Fibroblast of lung (primary cell): ENCODE results near the gene NOS3. TPM values are rescaled to one million over a fixed set of nuclear protein-coding genes. Genes with fewer than 3 reads are reported as not detected.

ENCODE experiments used
- DNase-seq, 2 donors: peaks; one replicate each; pipeline versions ENCODE4 v3.0.0 to v3.0.0-alpha.2; 2010; ENCODE audit warnings: low read depth in 2 of 2
- H2AFZ ChIP-seq: 2 replicates; pipeline ENCODE4 v1.5.1; 2012; ENCODE audit warnings: low read length, control low read depth, inconsistent platforms
- H3K27ac ChIP-seq: 2 replicates; pipeline ENCODE4 v1.5.1; 2011; ENCODE audit warnings: low read length, control low read depth; ENCODE audit not compliant: insufficient read depth
- H3K27me3 ChIP-seq: 2 replicates; pipeline ENCODE4 v1.5.1; 2011; ENCODE audit warnings: mild to moderate bottlenecking, low read length; ENCODE audit not compliant: control insufficient read depth, insufficient read depth
- H3K36me3 ChIP-seq: 2 replicates; pipeline ENCODE4 v1.5.1; 2011; ENCODE audit warnings: low read length; ENCODE audit not compliant: control insufficient read depth, insufficient read depth
- H3K4me1 ChIP-seq: 2 replicates; pipeline ENCODE4 v1.5.1; 2011; ENCODE audit warnings: low read length; ENCODE audit not compliant: control insufficient read depth, insufficient read depth; ENCODE audit errors: extremely low read depth
- H3K4me2 ChIP-seq: 2 replicates; pipeline ENCODE4 v1.5.1; 2011; ENCODE audit warnings: low read length, control low read depth; ENCODE audit not compliant: insufficient read depth; ENCODE audit errors: extremely low read depth
- H3K4me3 ChIP-seq, 4 experiments: fragments of 200-600 bp in 1 of 4; sonication (generic) in 1 of 4; replicated peaks in 1 of 4; 2 replicates each; pipeline ENCODE4 v1.5.1; 2011 to 2016; ENCODE audit warnings: low read length in 4 of 4, low read depth in 3 of 4, mild to moderate bottlenecking in 3 of 4, control low read depth in 2 of 4, inconsistent platforms in 1 of 4, mixed read lengths in 1 of 4; ENCODE audit not compliant: insufficient read depth in 1 of 4; ENCODE audit errors: control extremely low read depth in 1 of 4
- H3K79me2 ChIP-seq: 2 replicates; pipeline ENCODE4 v1.5.1; 2012; ENCODE audit warnings: mild to moderate bottlenecking, low read length, inconsistent platforms; ENCODE audit not compliant: control insufficient read depth, insufficient read depth
- H3K9ac ChIP-seq: 2 replicates; pipeline ENCODE4 v1.5.1; 2011; ENCODE audit warnings: mild to moderate bottlenecking, low read length, control low read depth; ENCODE audit not compliant: insufficient read depth
- H3K9me3 ChIP-seq: 2 replicates; pipeline ENCODE4 v1.5.1; 2012; ENCODE audit warnings: low read depth, low read length; ENCODE audit not compliant: control insufficient read depth, insufficient read depth
- H4K20me1 ChIP-seq: 2 replicates; pipeline ENCODE4 v1.5.1; 2011; ENCODE audit warnings: low read length; ENCODE audit not compliant: control insufficient read depth, insufficient read depth; ENCODE audit errors: extremely low read depth
- EZH2 ChIP-seq: IDR thresholded peaks from 2 replicates; pipeline ENCODE4 v1.5.1; 2012; ENCODE audit warnings: low read length, control low read depth, mild to moderate bottlenecking; ENCODE audit errors: missing control alignments
- polyA plus RNA-seq, 2 donors: library from polyadenylated mRNA; depleted of rRNA in 1 of 2; stranded (reverse) in 1 of 2; unstranded in 1 of 2; fragments of >200 nt; gene quantifications; 2 replicates each; pipeline ENCODE4 v1.2.1, GENCODE V29; 2011 to 2012; ENCODE audit warnings: missing spikeins in 1 of 2
- total RNA-seq: library from RNA; depleted of rRNA; stranded (reverse); fragments of >200 nt; gene quantifications from 2 replicates; pipeline ENCODE4 v1.2.1, GENCODE V29; 2014
- TF ChIP-seq, protein P1 (sequence below), 2 donors: IDR thresholded peaks in 1 of 2; conservative IDR thresholded peaks in 1 of 2; 1 replicate in 1 of 2; 2 replicates in 1 of 2; pipeline ENCODE4 v1.5.1; 2011 to 2012; ENCODE audit warnings: low read length in 2 of 2, control low read depth in 1 of 2, inconsistent platforms in 1 of 2, low read depth in 1 of 2, mild to moderate bottlenecking in 1 of 2

NOS3 gene
- total and polyA plus RNA-seq, 2 donors (not counting 1 experiment from before 2014, with no cell fraction given) = 0.12 to 0.50 TPM

DNA sequence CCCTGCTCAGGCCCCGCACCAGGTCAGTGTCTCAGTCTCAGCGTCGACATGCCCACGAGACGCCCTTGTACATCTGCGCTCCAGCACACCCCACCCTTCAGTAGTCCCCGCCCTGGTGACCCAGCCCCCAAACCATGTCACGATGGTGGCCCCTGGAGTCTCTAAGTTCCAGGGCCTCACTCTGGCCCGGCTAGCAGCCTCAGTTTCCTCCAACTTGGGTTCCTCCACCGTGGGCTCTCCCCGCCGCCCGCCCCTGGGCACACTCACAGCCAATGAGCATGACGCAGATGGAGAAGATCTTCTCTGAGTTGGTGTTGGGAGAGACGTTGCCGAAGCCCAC, 39.7 kb upstream of the NOS3 start:
- TF ChIP-seq, protein P1, sequence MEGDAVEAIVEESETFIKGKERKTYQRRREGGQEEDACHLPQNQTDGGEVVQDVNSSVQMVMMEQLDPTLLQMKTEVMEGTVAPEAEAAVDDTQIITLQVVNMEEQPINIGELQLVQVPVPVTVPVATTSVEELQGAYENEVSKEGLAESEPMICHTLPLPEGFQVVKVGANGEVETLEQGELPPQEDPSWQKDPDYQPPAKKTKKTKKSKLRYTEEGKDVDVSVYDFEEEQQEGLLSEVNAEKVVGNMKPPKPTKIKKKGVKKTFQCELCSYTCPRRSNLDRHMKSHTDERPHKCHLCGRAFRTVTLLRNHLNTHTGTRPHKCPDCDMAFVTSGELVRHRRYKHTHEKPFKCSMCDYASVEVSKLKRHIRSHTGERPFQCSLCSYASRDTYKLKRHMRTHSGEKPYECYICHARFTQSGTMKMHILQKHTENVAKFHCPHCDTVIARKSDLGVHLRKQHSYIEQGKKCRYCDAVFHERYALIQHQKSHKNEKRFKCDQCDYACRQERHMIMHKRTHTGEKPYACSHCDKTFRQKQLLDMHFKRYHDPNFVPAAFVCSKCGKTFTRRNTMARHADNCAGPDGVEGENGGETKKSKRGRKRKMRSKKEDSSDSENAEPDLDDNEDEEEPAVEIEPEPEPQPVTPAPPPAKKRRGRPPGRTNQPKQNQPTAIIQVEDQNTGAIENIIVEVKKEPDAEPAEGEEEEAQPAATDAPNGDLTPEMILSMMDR (conservative IDR thresholded peaks at IDR 0.05 in 1 of 2, IDR thresholded peaks at IDR 0.05 in 1 of 2; ENCODE audit: low read depth in 1 of 2, low read length in 2 of 2) = no peak
- no peak for TF ChIP-seq EZH2
- Histone ChIP-seq H4K20me1 (no peaks in the 10 kb centered on the region), H3K9me3 (no peaks in the 10 kb centered on the region), H3K36me3 (no peaks in the 10 kb centered on the region), H3K4me3 (no peak overlapping the region), H2AFZ (no peak overlapping the region), H3K4me1 (no peaks in the 10 kb centered on the region), H3K4me2 (no peak overlapping the region), H3K9ac (no peak overlapping the region), H3K27ac (no peak overlapping the region), H3K27me3 (peaks cover 3% of the 10 kb centered on the region), H3K79me2 (no peaks in the 10 kb centered on the region)
- DNase-seq = no peak

DNA sequence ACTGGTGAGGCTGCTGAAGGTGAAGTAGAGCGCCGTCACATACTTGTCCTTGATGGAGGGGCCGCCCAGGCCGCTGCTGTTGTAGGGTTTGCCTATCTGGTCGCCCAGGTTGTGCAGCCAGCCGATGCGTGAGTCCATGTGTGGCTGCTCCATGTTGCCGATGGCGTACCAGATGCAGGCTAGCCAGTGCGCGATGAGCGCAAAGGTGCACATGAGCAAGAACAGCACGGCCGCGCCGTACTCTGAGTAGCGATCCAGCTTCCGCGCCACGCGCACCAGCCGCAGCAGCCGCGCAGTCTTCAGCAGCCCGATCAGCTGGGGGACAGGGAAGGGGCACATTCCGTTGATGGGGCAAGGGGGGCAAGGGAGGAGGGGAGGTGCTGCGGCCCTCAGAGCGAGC, 39.3 kb upstream of the NOS3 start:
- Histone ChIP-seq H2AFZ (no peak overlapping the region), H3K4me3 (no peak overlapping the region), H3K9ac (no peak overlapping the region), H3K27ac (no peak overlapping the region), H3K36me3 (no peaks in the 10 kb centered on the region), H3K4me1 (no peaks in the 10 kb centered on the region), H3K27me3 (peaks cover 3% of the 10 kb centered on the region), H4K20me1 (no peaks in the 10 kb centered on the region), H3K4me2 (no peak overlapping the region), H3K79me2 (no peaks in the 10 kb centered on the region), H3K9me3 (no peaks in the 10 kb centered on the region)
- no peak for DNase-seq
- TF ChIP-seq, protein P1 (conservative IDR thresholded peaks at IDR 0.05 in 1 of 2, IDR thresholded peaks at IDR 0.05 in 1 of 2; ENCODE audit: low read depth in 1 of 2, low read length in 2 of 2) = no peak
- no peak for TF ChIP-seq EZH2

DNA sequence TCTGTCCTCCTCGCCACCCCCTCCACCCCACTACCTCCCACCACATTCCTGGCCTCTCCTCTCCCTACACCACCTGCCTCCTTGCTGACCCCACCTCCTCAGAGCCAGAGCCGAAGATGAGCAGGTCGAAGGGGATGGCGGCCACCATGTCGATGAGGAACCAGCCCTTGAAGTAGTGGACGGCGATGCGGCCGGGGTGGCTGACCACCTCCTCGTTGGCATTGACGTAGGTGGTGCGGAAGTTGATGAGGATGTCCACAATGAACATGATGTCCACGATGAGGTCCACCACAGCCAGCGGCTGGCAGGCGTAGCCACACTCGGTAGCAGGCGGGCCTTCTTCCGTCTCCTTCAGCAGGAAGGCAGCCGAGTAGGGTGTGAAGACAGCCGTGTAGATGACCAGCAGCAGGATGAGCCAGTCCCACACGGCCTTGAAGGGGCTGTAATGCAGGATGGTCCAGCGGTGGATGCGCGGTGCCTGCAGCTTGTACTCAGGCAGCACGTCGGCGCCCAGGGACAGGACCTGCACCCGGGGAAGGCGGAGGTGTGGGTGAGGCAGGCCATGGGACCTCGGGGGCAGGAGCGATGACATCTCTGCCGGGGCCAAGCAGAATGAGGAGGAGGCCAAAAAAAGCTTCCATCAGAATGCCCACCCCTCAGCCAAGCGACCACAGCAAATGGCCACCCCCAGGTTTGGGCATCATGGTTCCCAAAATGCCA, 38.3 kb upstream of the NOS3 start:
- Histone ChIP-seq H3K9ac (no peak overlapping the region), H3K36me3 (no peaks in the 10 kb centered on the region), H3K4me2 (no peak overlapping the region), H4K20me1 (no peaks in the 10 kb centered on the region), H3K4me1 (no peaks in the 10 kb centered on the region), H3K4me3 (no peak overlapping the region), H2AFZ (no peak overlapping the region), H3K9me3 (no peaks in the 10 kb centered on the region), H3K79me2 (no peaks in the 10 kb centered on the region), H3K27ac (no peak overlapping the region), H3K27me3 (peaks cover 3% of the 10 kb centered on the region)
- TF ChIP-seq, protein P1 (conservative IDR thresholded peaks at IDR 0.05 in 1 of 2, IDR thresholded peaks at IDR 0.05 in 1 of 2; ENCODE audit: low read depth in 1 of 2, low read length in 2 of 2) = no peak
- no peak for TF ChIP-seq EZH2
- DNase-seq = no peak
